HG03469 (cell line): ENCODE measurements around the gene APCDD1L.
"Not testable (repeated sequence)": the region's sequence is repeated elsewhere in the genome, so short reads cannot be mapped to it uniquely, and the experiment has no call there.

ENCODE experiments used
- ATAC-seq: cut with Tn5 transposase; IDR thresholded peaks from one replicate; pipeline ENCODE4 v1.9.1; 2021; ENCODE audit warnings: mild to moderate bottlenecking, moderate library complexity, moderate number of reproducible peaks; ENCODE audit not compliant: unreplicated experiment

The APCDD1L gene

DNA sequence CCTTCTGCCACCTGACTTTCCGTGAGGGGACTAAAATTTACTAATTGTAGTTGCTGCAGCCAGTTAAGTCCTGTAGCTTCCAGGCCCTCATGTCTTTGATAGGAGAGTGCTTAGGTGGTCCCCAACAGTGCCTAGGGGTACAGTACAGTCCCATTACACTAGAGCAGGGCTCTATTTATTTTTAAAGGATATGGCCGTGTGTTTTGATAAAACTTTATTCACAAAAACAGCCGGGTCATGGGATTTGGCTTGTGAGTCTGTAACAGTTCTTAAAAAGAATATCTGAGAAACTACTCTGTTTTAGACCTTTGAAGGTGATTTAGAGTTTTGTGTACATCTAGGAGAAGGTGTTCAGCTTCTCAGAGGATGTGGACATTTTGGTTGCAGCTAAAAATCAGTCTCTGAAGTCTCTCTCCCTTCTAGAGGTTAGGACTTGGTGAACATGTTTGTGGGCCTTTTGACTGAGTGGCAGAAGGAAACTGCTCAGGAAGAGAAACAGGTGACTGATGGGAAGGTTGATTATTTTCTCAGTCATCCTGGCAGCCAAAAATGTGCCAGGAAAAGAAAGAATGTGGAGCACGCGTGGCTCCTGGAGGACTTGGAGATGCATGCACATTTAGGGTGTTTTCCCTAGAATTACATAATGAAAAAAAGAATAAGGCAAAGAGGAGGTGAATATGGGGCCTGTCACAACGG lies 68.8 kb downstream of the APCDD1L start:
- no peak for ATAC-seq

DNA sequence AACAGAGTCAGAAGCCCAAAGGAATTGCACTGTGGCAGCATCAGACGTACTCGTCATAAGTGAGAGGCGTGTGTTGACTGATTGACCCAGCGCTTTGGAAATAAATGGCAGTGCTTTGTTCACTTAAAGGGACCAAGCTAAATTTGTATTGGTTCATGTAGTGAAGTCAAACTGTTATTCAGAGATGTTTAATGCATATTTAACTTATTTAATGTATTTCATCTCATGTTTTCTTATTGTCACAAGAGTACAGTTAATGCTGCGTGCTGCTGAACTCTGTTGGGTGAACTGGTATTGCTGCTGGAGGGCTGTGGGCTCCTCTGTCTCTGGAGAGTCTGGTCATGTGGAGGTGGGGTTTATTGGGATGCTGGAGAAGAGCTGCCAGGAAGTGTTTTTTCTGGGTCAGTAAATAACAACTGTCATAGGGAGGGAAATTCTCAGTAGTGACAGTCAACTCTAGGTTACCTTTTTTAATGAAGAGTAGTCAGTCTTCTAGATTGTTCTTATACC lies 70.4 kb downstream of the APCDD1L start:
- no peak for ATAC-seq

DNA sequence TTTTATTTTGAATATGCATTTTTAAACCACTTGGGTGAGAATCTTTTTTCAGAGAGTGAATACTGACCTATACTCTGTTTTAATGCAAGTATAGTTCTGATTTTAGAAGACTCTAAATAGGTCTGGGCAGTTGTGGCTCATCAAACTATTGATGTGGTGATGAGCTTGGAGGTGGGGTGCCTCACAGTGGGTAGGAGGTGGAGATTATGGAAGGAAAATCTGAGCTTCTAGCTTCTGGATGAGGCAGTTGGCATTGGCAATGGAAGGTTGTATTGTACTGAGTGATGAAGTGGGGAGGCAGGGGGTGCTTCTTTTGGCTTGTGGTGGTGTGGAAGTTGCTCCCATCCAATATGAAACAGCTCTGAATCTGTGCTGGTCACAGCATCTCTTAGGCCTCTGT lies 73.5 kb downstream of the APCDD1L start:
- ATAC-seq: no peak

DNA sequence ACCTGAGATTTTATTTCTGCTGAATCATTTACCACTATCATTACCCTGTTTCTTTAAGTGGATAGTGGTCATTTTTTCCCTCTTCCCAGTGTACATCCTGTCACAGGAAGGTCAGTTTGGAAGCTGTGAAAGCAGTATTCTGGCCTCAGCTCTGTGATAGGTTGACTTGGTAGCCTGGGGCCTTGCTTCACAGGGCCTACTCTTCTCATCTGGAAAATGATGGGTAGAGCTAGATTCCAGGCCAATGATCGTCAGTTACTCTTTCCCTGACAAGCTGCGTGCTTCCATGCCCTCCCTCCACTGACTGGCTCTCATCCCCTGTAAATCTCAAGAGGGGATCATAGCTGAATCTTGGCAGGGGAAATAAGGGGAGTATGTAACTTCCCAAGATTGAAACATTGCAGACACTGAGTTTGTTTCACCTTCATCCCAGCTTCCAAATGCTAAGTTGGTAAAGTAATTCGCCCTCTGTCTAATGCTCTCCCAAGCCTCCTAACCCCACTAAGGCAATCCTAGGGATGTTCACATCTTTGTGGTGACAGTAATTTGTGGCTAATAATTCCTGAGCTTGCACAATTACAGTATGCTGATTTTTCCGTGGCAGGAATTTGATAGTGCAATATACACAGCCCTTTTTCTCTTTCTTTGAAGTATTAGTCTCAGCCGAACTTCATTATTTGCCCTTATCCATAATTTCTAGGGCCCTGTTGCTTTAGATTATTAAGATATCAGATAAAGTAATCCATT lies 75.0 kb downstream of the APCDD1L start:
- no peak for ATAC-seq

DNA sequence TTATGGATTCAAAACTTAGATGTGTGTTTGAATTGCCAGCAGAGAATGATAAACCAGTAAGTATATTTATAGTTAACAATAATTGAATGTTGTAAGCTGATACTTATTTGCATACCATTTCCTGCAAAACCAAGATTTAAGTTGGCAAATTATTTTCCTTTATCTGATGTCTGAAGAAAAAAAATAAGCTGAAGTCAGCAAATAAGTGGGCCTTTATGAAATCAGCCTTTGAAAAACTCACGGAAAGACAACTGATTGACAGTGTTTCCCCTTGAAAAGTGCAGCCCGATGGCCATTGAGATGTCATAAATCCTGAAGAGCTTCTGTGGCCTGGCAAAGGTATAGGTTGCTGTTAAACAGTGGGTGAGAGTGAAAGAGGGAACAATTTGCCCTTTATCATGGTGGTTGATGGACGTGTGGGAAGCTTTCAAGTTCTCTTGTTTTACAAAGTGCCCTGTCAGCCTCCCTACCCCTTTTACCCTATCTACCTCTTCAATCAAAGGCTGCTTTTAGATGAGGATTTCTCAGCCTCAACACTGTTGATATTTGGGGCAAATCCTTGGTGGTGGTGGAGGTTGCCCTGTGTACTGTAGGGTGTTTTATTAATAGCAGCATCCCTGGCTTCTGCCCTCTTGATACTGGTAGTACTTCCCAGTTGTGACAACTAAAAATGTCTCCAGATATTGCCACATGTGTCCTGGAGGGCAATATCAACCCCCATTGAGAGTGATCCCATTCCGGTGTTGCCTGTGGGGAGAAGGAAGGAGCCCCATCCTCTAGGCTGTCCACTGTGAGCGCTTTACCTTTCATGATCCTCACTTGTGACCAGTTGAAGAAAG lies 76.0 kb downstream of the APCDD1L start:
- no peak for ATAC-seq

DNA sequence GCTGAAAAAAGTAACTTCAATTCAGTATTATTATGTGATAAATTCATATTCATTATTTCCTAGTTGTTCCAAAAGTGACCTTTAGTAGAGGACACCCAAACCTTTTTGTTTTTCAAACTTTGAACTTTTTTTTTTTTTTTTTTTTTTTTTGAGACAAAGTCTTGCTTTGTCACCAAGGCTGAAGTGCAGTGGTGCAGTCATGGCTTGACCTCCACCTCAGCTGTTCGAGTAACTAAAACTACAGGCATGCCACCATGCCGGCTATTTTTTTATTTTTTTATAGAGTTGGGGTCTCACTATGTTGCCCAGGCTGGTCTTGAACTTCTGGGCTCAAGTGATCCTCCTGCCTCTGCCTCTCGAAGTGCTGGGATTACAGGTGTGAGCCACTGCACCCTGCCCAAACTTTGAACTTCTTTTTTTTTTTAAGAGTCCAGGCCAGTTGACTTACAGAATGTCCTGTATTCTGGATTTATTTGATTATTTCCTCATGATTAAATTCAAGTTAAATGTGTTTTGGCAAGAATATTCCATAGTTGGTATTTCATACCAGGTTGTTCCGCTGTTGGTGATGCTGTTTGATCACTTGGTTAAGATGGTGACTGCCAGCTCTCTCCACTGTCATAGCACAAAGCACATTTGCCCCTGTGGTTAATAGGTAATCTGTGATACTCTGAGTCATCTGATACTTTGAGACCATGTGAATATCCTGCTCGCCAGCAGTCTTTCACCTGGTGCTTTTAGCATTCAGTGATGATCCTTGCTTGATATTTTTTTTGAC lies 78.1 kb downstream of the APCDD1L start:
- ATAC-seq: no peak

DNA sequence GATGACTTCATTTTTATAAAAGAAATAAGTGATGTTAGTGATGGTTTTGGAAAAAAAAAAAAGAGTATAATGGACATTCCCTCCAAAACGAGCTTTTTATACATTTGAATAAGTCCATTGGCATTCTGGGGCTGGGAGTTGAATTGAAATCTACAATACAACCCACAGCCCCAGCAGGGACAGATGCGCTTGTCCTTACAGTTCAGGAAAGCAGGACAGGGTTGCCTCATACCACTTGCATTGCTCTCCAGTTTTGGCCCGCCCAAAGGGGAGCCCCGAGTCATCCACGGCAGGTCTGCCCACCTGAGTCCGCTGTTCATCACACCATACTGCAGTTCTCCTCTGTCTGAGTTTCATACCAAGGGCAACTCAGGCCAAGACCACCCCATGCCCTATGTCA lies 80.0 kb downstream of the APCDD1L start:
- ATAC-seq: no peak

DNA sequence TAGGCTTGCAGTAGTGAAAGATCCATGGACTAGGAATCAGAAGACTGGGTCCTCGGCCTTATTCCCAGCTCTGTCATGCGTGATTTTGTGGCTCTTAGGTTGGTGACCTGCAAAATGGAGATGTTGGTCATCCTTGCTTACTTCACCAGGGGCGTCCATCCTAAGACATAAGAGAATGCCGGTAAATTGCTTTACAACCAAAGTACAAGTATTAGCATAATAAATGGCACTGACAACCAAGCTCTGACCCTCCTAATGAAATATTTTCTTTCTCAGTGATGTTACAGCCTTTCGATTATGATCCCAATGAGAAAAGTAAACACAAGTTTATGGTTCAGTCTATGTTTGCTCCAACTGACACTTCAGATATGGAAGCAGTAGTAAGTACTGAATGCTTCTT lies 80.9 kb downstream of the APCDD1L start:
- ATAC-seq: no peak

DNA sequence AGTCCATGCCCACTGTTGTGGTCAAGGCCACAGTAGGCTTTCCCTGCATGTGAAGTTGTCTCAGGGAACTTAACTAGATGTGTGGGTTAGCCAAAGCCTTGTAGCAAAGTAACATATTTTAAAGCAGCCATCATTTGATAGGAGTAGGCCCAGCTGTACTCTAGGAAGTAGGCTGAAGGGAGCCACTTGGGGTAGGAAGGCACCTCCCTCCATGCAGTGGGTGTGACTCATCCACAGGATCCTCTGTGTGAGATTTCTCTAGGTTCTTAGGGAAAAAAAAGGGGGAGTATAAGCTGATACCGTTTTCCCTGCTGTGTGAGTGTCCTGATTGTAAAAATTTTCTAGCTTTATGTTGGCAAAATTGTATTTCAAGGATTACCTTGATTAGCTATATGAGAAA lies 81.4 kb downstream of the APCDD1L start:
- no peak for ATAC-seq

DNA sequence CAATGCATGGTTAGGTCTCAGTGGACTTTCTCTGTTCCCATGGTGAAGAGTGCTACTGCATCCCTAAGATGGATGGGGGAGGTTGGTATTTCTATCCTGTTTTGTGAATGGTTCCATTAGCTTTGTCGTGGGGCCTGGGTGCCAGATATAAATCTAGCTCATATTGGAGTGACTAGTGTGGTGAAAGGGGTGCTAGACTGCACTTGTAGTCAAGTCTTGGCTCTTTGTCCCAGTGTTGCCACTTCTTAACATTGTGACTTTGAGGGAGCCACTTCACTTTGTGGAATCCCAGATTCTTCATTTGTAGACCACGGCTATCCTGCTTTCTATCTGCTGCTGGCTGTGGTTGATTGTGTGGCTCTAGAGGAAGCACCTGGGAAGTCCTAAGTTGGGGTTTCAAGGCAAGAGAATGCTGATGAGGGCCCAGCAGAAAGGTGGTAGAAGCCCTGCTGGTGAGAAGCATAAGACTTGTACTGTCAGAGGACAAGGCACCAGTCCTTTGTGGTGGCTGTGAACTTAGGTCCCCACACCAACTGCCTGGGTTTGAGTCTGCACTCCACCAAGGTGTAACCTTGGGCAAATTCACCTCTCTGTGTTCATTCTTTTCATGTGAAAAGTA lies 82.1 kb downstream of the APCDD1L start:
- no peak for ATAC-seq

DNA sequence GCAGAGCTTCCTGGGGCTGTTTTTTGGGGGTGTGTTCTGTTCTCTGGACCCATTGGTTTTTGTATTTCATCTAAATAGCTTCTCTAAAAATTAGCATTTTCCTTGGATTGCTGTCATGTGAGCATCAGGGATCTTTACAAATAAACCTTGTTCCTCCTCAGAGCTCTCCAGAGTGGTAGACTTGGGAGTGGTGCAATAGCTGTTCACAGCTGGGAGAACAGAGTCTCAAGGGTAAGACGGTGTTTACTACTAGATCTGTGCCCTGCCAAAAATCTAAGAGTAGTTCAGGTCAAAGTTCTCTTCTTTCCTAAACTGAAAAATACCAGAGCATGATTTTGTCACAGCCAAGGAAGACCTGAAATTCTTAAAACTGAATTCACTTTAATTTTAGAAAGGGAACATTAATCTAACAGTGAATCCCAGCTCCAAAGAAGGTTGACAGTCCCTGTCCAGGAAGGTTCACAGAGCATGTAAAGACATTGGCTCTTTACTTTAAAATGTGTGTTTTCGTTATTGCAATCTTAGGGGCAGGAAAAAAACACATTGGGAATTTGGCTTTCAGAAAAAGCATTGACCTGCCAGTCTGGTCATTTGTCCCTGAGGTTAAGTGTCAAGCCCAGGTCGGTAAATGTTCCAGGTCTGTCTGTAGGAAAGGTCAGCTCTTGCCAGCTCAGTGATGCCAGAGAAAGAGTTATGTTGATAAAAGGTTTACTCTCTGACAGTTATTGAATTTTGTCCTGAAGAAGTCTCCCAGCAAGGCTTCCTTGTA lies 82.8 kb downstream of the APCDD1L start:
- no peak for ATAC-seq

DNA sequence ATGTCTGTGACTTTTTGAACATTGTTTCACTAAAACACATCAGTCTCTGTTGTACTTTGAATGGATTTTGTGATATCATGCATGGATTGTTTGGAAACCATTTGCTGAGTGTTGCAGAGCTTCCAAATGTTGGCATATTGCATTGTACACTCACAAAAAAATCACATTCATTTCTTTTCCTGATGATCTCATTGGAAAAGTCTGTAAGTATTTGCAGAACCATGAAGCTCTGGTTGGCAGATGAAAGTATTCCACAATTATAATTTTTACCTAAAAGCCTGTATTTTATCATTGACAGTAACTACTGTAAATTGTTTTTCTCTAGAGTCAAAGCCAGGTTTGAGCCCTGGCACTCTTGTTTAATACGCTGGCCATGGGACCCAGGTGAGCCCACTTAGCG lies 84.1 kb downstream of the APCDD1L start:
- no peak for ATAC-seq

DNA sequence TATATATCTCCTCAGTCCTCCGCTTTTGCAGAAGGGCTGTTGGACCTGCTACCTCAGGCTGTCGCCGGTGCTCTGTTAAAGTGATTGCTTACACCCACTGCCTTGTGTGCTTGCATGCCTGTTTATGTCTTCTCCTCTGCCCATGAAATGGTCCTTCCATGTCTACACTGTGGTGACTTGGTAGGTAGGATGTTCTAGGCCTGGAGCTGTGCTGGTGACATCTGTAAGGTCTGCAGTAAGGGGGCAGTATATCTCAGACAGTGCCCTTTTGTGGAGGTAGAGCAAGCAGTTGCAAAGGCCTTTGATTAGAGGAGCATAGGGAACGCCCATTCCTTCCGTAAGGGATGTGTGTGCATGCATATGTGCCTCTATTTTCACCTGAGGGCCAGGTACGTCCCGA lies 85.9 kb downstream of the APCDD1L start:
- ATAC-seq: no peak

DNA sequence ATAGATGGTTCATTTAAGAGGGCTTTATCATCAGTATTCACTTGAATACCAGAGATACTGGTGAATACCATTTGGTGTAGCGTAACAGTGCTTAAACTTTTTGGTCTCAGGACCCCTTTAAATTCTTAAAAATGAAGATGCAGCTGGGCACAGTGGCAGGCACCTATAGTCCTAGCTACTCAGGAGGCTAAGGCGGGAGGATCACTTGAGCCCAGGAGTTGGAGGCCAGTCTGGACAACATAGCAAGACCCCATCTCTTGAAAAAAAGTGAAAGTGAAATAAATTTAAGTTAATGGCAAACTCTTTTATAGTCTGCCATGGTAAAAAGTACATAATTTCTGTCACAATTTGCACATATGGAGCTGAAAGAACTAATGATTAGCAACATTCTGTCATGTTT lies 86.8 kb downstream of the APCDD1L start:
- ATAC-seq: no peak

DNA sequence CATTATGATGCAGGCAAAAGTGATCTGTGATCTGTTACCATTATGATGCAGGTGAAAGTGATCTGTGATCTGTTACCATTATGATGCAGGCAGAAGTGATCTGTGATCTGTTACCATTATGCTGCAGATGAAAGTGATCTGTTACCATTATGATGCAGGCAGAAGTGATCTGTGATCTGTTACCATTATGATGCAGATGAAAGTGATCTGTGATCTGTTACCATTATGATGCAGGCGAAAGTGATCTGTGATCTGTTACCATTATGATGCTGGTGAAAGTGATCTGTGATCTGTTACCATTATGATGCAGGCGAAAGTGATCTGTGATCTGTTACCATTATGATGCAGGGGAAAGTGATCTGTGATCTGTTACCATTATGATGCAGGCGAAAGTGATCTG lies 87.6 kb downstream of the APCDD1L start:
- not testable (repeated sequence) for ATAC-seq

DNA sequence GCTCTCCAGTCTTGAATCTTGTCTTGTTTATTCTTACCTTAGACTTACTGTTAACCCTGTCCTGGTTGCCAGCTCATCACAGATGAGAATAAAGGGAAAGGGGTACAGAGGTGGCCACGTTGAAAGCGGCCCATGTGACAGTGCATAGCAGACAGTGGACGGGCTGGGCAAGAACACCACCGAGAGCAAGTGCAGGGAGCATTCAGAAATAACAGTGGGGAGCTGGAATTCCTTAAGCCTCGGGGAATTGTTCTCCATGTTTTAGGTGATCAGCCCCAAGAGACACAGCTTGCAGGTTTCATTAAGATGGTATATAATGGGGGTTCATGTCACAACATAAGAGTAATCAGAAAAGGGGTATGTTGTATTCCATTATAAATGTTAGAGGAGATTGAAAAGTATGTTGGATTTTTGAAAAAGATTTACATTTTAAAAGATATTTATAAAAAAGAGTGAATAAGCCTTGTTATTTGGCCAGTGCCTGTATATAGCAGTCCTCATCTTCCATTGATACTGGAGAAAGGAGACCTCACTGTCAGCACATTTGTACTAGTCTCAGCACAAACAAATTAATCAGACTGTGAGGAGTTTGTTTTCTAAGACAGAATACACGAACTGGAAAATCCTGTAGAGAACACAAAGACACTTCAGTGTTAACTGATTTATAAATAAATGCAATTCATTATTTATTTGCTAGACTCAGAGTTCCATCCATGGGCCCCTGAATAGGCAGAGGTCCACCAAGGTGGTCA lies 90.8 kb downstream of the APCDD1L start:
- ATAC-seq: no peak

DNA sequence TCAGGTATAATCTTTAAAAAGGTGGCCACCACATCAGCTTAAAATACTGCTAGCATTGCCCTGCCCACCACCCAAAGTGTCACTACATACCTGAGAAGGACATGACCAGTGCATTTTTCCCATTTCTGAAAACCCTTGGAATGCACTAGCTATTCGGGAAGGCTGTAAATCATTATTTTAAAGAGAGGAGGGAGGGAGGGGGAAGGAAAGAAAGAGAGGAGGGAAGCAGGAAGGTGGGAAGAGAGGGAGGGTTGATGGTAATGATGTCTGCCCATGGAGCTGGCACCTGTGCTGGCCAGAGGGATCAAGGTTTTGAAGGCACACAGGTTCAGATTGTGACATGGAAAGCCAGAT lies 93.7 kb downstream of the APCDD1L start:
- no peak for ATAC-seq

DNA sequence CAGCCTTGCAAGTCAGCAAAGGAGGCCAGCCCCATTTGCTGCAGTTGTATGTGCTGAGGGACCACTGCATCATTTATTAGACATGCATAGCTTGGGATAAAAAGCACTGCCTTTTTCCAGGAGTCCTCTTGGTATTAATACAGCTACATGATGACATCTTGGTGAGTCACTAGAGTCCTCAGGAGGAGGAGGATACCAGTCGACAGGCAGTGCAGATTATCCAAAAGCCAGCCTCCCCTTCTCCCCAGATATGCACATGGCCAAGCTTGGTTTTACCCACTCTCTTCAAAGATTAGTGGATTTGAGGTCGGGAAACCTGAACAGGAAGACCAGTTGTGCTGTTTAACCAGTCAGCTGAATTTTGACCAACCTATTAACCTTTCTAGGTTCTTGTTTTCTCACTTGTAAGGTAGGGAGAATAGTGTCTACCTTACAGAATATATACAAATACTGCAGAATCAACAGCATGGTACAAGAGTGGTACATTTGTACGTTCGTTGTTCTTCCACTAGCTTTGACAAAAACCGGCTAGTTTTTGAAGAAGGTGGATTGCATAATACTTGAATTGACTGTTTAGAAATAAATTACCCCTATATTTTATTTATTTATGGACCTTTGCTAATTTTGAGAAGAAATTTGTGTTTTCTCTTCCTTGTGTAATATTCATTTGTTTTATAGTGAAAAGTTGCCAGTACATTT lies 94.3 kb downstream of the APCDD1L start:
- no peak for ATAC-seq
